ENCODE results near the gene NOL4L. TPM values are rescaled to one million over a fixed set of nuclear protein-coding genes. Genes with fewer than 3 reads are reported as not detected.
A peak's percentile ranks its signal among the peaks of the same experiment; 100 is the strongest.
"Not testable (repeated sequence)": the region's sequence is repeated elsewhere in the genome, so short reads cannot be mapped to it uniquely, and the experiment has no call there.

Gene NOL4L
- total RNA-seq, 2 donors from 2014 or later = 9.9 to 28.5 TPM

DNA sequence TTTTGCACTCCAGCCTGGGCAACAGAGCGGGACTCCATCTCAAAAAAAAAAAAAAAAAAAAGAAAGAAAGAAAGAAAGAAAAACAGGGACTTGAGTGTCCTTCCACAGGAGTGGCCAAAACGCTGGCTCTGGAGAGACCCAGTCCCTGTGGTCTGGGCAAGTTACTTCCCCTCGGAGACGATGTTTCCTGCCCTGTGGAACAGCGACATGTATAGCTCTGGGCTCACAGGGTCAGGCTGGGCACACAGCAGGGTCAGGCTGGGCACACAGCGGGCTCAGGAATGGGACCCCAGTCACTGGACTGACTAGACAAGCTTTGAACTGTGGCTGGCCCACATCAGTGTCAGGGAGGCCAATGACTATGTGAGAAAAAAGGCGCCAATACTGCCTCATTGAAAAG lies 116.3 kb downstream of the NOL4L start:
- Mint-ChIP-seq H3K36me3 (ENCODE audit: low read depth) (no peaks in the 10 kb centered on the region), H3K4me1 (no peaks in the 10 kb centered on the region), H3K27ac (no peak overlapping the region), H3K9me3 (no peaks in the 10 kb centered on the region), H3K27me3 (no peaks in the 10 kb centered on the region), H3K4me3 (no peak overlapping the region)
- ATAC-seq (replicated peaks) = no peak

DNA sequence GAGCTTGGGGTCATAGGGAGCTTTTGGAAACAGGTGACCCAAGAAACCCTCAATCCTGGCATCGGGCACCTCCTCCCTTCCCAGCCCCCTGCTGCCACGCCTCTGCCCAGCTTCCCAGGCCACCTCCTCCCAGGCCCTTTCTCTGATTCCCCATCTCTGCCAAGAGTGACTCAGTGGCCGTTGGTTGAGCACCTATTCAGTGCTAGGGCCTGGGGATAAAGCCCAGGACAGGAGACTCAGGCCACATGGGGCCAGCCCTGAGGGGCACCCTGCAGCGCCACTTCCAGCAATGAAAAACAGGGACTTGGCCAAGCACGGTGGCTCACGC lies 116.9 kb downstream of the NOL4L start:
- Mint-ChIP-seq H3K4me3 (no peak overlapping the region), H3K4me1 (no peaks in the 10 kb centered on the region), H3K27me3 (no peaks in the 10 kb centered on the region), H3K27ac (peak overlapping the region; percentile 28), H3K9me3 (no peaks in the 10 kb centered on the region), H3K36me3 (ENCODE audit: low read depth) (no peaks in the 10 kb centered on the region)
- ATAC-seq (replicated peaks) = no peak

DNA sequence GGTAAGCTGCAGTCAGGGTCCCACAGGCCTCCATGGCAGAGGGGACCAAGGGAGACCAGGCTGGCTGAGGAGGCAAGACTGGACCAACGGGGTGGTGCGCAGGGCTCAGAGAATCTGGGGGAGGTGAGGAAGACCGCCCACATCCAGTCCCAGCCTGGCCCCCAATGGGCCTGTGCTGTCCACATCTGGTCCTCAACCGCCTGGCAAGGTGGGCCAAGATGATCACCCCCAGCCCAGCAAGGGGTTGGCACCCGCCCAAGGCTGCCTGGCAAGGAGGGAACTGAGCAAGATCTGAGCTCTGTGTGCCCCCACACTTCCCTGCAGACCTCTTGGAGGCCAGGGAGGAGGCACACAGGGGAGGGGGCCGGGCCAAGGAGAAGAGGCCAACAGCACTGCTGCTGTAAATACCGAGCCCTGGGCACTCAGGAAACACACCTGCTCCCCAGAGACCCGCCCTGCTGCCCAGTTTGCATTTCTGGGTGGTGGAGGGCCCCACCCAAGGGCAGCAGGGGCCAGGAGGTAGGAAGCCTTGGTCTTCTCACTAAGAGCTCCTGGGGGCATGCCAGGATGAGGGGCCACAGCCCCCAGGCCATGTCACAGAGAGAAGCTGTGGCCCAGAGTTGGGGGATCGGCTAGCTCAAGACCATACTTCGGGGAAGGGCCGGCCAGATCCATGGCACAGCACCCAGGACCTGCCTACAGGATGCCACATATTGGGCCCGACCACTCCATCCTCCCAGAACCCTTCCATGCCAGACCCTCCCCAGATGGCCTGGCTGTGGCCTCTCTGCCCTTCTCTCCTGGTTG lies 117.4 kb downstream of the NOL4L start:
- Mint-ChIP-seq H3K4me3 (no peak overlapping the region), H3K36me3 (ENCODE audit: low read depth) (no peaks in the 10 kb centered on the region), H3K27ac (peak overlapping the region; percentile 28), H3K9me3 (no peaks in the 10 kb centered on the region), H3K27me3 (no peaks in the 10 kb centered on the region), H3K4me1 (no peaks in the 10 kb centered on the region)
- ATAC-seq (replicated peaks) = no peak

DNA sequence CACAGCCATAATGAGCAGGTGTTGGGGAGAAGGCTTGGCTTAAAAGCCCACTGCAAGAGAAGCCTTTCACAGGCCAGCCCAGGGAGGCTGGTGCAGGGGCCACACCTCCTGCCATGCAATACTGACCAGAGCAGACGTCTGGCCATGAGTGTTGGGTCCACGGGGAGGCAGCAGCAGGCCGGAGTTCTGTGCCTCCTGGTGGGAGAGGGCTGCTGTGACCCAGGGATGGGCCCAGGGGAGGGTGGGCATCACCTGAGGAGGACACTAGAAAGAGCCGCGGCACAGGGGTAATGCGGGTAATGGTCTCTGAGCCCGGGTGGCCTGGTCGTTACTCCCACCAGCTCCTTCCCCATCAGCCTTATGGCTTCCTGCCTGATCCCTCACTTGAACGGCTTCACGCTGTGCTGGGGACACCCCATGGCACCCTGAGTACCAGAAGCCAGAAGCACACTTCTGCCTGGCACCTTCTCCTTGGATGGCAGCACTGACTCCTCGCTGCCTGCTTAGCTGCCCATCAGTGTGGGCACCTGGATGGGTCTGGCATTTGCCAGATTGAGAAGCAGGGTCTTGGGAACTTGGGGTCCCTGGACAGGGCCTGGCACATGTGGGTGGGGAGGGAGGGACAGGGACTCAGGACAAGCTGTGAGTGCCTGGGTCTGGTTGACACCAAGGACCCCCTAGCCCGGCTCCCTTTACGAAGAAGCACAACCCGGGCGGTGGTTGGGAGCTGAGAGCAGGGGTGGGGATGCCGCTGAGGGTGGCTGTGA lies 118.2 kb downstream of the NOL4L start:
- Mint-ChIP-seq H3K27me3 (no peaks in the 10 kb centered on the region), H3K36me3 (ENCODE audit: low read depth) (peaks cover 6% of the 10 kb centered on the region), H3K27ac (peak overlapping the region; percentile 28), H3K4me1 (no peaks in the 10 kb centered on the region), H3K9me3 (no peaks in the 10 kb centered on the region), H3K4me3 (no peak overlapping the region)
- ATAC-seq (replicated peaks) = no peak

DNA sequence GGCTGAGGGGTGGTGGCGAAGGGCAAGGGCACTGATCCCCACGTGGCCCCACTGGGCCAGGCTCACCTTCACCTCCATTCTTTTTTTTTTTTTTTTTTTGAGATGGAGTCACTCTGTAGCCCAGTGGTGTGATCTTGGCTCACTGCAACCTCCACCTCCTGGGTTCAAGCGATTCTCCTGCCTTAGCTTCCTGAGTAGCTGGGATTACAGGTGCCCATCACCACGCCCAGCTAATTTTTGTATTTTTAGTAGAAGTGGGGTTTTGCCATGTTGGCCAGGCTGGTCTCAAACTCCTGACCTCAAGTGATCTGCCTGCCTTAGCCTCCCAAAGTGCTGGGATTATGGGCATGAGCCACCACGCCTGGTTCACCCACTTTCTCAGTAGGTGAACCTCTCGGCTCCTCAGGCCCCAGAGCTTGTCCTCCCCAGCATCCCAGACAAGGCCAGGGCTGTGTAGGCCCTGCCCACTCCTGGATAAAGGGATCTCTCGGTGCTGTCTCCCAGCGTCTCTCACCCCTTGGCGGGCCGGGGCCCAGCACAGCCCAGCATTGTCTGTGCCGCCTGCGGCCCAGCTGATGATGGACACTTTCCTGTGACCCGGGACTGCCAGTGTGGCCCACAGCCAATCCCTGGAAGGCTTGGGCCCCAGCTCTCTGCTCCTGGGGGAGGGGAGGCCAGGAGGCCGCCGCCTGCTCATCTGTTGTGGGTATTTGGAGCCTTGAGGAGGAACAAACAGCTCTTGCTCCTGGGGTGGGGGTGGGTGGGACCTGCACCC lies 119.0 kb downstream of the NOL4L start:
- not testable (repeated sequence) for H3K9me3 Mint-ChIP-seq; H3K4me3 Mint-ChIP-seq; ATAC-seq (replicated peaks); H3K36me3 Mint-ChIP-seq (ENCODE audit: low read depth); H3K4me1 Mint-ChIP-seq; H3K27me3 Mint-ChIP-seq
- H3K27ac Mint-ChIP-seq = peak overlapping the region; percentile 22

DNA sequence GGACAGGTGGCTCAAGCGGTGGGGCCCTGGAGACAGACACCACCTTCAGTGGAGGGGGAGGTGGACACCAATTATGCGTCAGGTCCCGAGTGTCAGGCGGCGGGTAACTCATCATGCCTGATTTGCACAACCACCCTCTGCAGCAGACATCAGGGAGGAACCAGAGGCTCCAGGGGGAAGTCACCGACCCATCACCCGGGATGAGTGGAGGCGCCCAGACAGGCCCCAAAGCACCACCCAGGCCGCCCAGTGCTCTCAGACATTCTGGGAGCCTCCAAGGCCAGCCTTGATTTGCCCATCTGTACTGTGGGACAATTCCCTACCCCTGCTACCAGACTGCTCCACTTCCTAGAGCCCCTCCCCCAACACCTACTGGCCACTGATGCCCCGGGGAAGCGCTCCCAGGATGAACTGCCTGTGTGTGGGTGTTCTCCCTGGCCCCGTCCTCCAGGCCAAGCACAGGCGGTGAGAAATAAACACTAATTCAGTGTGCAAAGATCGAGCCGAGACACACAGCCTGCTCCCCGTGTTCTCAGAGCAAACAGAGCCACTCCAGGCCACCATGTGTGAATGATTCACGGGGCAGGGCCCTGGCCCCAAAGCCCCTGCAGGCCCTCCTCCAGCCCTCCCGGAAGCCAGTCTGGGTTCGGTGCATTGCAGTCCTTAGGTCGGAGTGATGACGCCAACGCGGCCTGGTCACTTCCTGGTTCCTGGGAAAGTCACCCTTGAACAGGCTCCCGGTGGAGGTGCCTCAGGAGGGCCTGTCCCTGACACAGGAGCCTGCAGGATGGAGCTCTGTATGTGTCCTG lies 119.8 kb downstream of the NOL4L start:
- Mint-ChIP-seq H3K27me3 (no peaks in the 10 kb centered on the region), H3K4me3 (no peak overlapping the region), H3K9me3 (no peaks in the 10 kb centered on the region), H3K4me1 (no peaks in the 10 kb centered on the region), H3K36me3 (ENCODE audit: low read depth) (peaks cover 6% of the 10 kb centered on the region), H3K27ac (no peak overlapping the region)
- ATAC-seq (replicated peaks) = no peak

DNA sequence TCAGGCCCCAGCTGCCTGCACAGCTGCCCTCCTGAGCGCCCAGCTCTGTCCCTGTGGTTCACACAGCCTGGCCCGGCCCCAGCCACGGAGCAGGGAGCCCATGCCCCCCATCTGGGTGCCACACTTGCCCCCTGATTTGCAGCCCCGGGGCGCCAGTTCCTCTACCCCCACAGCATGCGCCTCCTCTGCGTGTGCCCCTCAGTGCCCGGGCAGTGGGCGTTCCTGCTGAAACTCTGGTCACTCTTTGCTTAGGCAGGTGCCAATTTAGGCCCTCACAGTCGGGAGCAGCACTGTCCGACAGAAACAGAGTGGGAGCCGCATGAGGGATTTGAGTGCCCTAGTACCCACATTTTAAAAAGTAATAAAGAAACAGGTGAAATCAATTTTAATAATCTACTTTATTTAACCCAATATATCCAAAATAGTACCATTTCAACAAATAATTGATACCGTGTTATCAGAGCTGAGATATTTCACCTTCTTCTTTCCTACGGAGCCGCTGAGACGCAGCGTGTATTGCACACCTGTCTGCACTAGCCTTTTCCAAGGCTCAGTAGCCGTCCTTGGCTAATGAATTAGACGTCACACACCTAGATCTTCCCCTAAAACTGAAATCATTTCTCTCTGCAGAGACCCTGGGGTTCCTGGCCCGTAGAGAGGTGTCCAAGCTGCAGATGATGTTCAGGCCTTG lies 120.6 kb downstream of the NOL4L start:
- peaks cover 6% of the 10 kb centered on the region for H3K36me3 Mint-ChIP-seq (ENCODE audit: low read depth)
- H3K4me3 Mint-ChIP-seq = no peak overlapping the region
- no peaks in the 10 kb centered on the region for H3K27me3 Mint-ChIP-seq
- no peak overlapping the region for H3K27ac Mint-ChIP-seq
- ATAC-seq (replicated peaks) = no peak
- no peaks in the 10 kb centered on the region for H3K4me1 Mint-ChIP-seq
- H3K9me3 Mint-ChIP-seq = no peaks in the 10 kb centered on the region

DNA sequence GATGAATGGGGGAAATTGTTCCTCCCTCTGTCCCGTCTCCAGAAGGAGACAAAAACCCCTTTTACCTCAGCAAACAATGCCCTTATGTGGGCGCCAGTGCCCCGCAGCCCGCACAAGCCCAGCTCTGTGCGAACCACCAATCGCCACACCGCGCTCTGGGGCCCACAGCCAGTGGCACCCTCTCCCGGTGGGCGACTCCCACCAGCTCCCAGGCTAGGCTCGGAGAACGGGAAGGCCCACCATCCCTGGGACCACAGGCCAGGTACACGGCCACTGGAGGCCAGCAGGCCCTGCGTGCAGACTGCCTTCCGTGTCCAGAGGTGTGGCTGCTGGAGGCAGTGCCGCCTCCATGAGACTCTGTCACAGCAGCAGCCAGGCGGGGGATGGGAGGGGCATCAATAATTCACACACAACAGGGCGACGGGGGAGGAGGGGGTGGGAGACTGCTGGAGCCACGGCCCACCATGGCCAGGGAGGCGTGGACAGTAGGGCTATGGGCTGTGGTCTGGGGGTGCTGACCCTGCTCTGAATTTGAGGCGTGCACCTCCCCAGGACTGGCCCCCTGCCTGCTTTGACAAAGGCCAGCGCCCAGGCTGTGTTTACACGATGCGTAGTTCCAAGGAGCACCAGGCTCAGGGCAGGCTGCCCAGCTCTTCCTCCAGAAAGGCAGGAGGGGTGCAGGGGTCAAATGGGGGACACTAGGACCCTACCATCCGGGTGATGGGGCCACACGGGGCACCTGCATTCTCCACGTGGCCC lies 121.3 kb downstream of the NOL4L start:
- peaks cover 6% of the 10 kb centered on the region for H3K36me3 Mint-ChIP-seq (ENCODE audit: low read depth)
- ATAC-seq (replicated peaks) = no peak
- no peaks in the 10 kb centered on the region for H3K9me3 Mint-ChIP-seq
- H3K4me1 Mint-ChIP-seq = no peaks in the 10 kb centered on the region
- no peak overlapping the region for H3K27ac Mint-ChIP-seq
- H3K27me3 Mint-ChIP-seq = no peaks in the 10 kb centered on the region
- no peak overlapping the region for H3K4me3 Mint-ChIP-seq

DNA sequence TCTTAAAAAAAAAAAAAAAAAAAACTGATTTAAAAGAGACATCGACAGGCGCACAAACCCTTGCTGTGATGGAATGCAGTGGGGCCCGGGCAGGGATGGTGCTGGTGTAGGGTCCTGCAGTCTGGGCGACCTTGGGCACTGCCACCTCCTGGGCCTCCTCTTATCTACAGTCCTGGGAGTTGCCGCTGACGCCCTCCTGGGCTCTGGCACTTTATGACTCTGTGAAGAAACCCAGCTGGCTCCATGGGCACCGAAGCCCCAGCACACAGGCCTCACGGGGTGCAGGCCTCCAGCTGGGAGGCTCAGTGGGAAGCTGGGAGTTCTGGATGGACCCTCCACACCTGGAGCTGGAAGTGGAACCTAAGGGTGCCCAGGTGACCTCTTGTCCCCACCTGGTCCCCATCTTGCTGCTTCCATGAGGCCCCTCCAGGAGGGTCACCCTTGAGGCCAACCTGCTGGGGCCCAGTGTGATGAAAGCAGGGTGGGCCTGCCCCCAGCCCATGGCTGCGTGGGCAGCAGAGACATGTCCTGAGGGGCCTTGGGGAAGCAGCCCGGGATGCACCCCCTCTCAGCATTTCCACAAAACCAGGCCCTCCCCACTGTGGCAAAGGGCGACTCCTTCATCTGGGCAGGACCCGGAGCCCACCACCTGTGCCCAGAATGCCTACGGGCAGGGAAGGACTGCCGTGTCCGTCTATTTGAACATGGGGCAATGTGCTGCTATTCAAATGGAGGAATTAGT lies 122.1 kb downstream of the NOL4L start:
- H3K4me3 Mint-ChIP-seq = no peak overlapping the region
- H3K9me3 Mint-ChIP-seq = no peaks in the 10 kb centered on the region
- H3K27me3 Mint-ChIP-seq = no peaks in the 10 kb centered on the region
- no peaks in the 10 kb centered on the region for H3K4me1 Mint-ChIP-seq
- H3K27ac Mint-ChIP-seq = no peak overlapping the region
- ATAC-seq (replicated peaks) = no peak
- peaks cover 6% of the 10 kb centered on the region for H3K36me3 Mint-ChIP-seq (ENCODE audit: low read depth)

DNA sequence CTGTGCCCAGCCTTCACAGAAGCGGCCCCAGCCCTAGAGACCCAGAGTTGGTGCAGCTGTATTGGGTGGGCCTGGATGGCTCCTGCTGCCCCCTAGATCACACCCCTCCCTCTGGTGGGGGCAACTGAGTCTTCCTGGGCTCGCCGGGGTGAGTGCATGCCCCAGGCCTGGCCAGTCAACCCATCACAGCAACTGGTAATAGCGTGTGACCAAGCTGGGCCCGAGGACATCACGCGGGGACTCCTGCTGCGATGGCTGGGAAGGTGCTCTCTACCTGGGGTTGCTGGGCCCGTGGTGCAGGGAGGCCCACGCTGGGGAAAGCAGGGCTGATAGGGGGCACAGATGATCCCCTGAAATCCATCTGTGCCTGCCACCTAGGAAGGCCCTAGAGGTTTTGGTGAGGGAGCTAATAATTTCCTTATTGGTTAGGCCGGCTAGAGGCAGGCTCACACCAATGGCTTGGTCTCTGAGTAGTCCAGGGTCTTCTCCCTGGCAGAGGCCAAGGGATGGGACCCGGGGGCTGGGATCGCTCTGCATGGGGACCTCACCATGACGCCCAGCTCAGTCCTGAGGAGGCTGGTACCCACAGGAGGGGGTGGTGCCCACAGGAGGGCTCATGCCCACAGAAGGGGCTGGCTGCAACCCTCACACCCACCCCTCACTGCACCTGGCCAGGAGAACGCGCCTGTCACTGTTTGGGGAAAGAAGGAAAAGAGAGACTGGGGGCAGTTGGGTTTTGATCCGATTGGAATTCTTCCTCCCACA lies 123.1 kb downstream of the NOL4L start:
- H3K9me3 Mint-ChIP-seq = no peaks in the 10 kb centered on the region
- H3K27me3 Mint-ChIP-seq = no peaks in the 10 kb centered on the region
- H3K4me3 Mint-ChIP-seq = no peak overlapping the region
- H3K27ac Mint-ChIP-seq = peak overlapping the region; percentile 56
- no peak for ATAC-seq (replicated peaks)
- peaks cover 6% of the 10 kb centered on the region for H3K36me3 Mint-ChIP-seq (ENCODE audit: low read depth)
- no peaks in the 10 kb centered on the region for H3K4me1 Mint-ChIP-seq

DNA sequence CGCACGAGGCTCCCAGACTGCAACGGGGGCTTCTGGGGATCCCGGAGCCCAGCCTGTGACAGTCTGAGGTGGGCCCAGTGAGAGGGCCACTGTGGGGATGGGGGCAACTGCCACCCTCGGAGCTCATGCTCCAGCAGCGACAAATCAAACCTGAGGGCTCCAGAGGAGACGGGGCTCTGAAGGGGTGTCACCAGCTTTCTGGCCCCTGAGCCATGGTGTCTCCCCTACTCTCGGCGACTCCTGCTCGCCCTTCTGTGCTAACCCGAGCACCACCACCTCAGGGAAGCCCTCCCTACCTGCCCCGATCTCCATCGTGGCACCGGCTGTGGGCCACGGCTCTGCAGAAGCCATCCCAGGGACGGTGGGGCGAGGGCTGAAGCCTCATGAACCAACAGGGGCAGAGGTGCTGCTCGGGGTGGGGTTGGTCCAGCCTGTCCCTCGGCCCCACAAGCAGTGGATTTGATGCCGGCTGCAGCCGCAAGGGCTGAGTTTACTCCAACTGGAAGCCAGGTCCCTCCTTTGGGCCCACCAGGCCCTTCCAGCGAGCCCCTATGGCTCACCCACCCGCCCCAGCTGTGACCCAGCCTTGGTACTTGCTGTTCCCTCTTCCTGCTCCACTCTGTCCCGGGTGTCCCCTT lies 124.3 kb downstream of the NOL4L start:
- no peaks in the 10 kb centered on the region for H3K4me1 Mint-ChIP-seq
- peaks cover 6% of the 10 kb centered on the region for H3K36me3 Mint-ChIP-seq (ENCODE audit: low read depth)
- H3K9me3 Mint-ChIP-seq = no peaks in the 10 kb centered on the region
- ATAC-seq (replicated peaks) = no peak
- H3K27ac Mint-ChIP-seq = no peak overlapping the region
- H3K4me3 Mint-ChIP-seq = no peak overlapping the region
- no peaks in the 10 kb centered on the region for H3K27me3 Mint-ChIP-seq

DNA sequence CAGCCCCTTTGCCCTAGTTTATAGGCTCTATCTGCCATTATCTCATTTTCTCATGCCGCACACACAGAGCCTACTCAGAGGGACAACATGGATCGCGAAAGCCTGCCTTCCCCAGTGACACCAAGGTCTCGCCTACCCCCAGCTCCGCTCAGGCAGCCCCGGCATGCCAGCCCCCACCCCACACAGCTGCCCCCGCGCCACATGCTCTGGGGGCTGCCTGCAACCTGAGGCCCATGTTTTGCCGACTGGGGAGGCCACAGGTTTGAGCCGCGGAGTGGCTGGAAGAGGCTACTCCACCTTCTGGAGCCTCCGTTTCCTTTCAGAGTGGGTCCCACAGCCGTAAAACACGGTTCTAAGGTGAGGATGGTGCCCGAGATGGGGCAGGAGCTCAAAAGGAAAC lies 124.9 kb downstream of the NOL4L start:
- no peaks in the 10 kb centered on the region for H3K4me1 Mint-ChIP-seq

More for the DNA sequence above, 124.9 kb downstream of the NOL4L start:
- no peak overlapping the region for H3K27ac Mint-ChIP-seq
- H3K27me3 Mint-ChIP-seq = no peaks in the 10 kb centered on the region
- peaks cover 6% of the 10 kb centered on the region for H3K36me3 Mint-ChIP-seq (ENCODE audit: low read depth)
- no peak overlapping the region for H3K4me3 Mint-ChIP-seq
- no peaks in the 10 kb centered on the region for H3K9me3 Mint-ChIP-seq
- ATAC-seq (replicated peaks) = no peak

All from activated T-helper 17 cell treated with anti-CD3 and anti-CD28 coated beads, Interleukin-2, amount 50 U/mL, for 72 hours (primary cell).